ENCODE data around the gene HHAT.

DNA sequence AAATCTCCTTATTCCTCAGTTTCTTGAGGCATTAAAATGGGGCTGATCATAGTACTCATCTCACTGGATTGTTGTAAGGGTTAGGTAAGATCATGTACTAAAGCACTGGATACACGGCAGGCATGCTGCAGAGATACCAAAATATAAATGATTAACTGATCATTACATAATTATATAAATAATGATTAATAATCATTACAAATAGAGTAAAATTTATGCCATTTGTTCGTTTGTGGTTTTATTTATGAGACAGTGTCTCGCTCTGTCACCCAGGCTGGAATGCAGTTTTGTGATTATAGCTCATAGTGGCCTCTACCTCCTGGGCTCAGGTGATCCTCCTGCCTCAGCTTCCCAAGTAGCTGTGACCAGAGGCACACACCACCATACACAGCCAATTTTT lies 140.7 kb downstream of the HHAT start:
- TF ChIP-seq CTCF (IDR thresholded peaks at IDR 0.05): no peak
- TF ChIP-seq POLR2AphosphoS5 (IDR thresholded peaks at IDR 0.05): no peak
- TF ChIP-seq POLR2A (IDR thresholded peaks at IDR 0.05): no peak

All from breast epithelium (tissue), 3 donors.